ENCODE data around the gene PODXL2. TPM values are rescaled to one million over a fixed set of nuclear protein-coding genes. Genes with fewer than 3 reads are reported as not detected.
"Not testable (repeated sequence)": the region's sequence is repeated elsewhere in the genome, so short reads cannot be mapped to it uniquely, and the experiment has no call there.

The PODXL2 gene
- polyA plus RNA-seq, 1 donor, result 10.9 TPM

GRCh38 chr3:127675651-127676391 is 46.8 kb downstream of the PODXL2 start:
- DNase-seq, result no peak
- Histone ChIP-seq H3K27me3 (ENCODE audit: control insufficient read depth, insufficient read depth, low read length) (no peaks in the 10 kb centered on the region), H3K9me3 (ENCODE audit: control insufficient read depth, low read depth, low read length) (no peaks in the 10 kb centered on the region), H3K27ac (ENCODE audit: low read length) (no peak overlapping the region), H3K4me1 (ENCODE audit: control insufficient read depth, insufficient read depth, low read length) (peaks cover 15% of the 10 kb centered on the region), H3K4me3 (ENCODE audit: low read length) (no peak overlapping the region), H3K36me3 (ENCODE audit: control insufficient read depth, insufficient read depth, low read length) (peaks cover 11% of the 10 kb centered on the region)
- no CpG with 5 or more reads among the region's 29 CpGs for WGBS (ENCODE audit: insufficient coverage, low lambda C conversion rate)

GRCh38 chr3:127676456-127676855 is 47.5 kb downstream of the PODXL2 start:
- no peaks in the 10 kb centered on the region for H3K27me3 ChIP-seq (ENCODE audit: control insufficient read depth, insufficient read depth, low read length)
- H3K4me1 ChIP-seq (ENCODE audit: control insufficient read depth, insufficient read depth, low read length), result peaks cover 15% of the 10 kb centered on the region
- no peak overlapping the region for H3K4me3 ChIP-seq (ENCODE audit: low read length)
- H3K9me3 ChIP-seq (ENCODE audit: control insufficient read depth, low read depth, low read length), result no peaks in the 10 kb centered on the region
- no peak for DNase-seq
- H3K36me3 ChIP-seq (ENCODE audit: control insufficient read depth, insufficient read depth, low read length), result peaks cover 11% of the 10 kb centered on the region
- WGBS (ENCODE audit: insufficient coverage, low lambda C conversion rate), result no CpG with 5 or more reads among the region's 4 CpGs
- H3K27ac ChIP-seq (ENCODE audit: low read length), result no peak overlapping the region

GRCh38 chr3:127676921-127677351 is 48.0 kb downstream of the PODXL2 start:
- Histone ChIP-seq H3K4me1 (ENCODE audit: control insufficient read depth, insufficient read depth, low read length) (peaks cover 13% of the 10 kb centered on the region), H3K4me3 (ENCODE audit: low read length) (no peak overlapping the region), H3K27me3 (ENCODE audit: control insufficient read depth, insufficient read depth, low read length) (no peaks in the 10 kb centered on the region), H3K27ac (ENCODE audit: low read length) (no peak overlapping the region), H3K36me3 (ENCODE audit: control insufficient read depth, insufficient read depth, low read length) (peaks cover 11% of the 10 kb centered on the region), H3K9me3 (ENCODE audit: control insufficient read depth, low read depth, low read length) (no peaks in the 10 kb centered on the region)
- DNase-seq, result no peak
- WGBS (ENCODE audit: insufficient coverage, low lambda C conversion rate), result no CpG with 5 or more reads among the region's 21 CpGs

- peaks cover 10% of the 10 kb centered on the region for H3K4me1 ChIP-seq (ENCODE audit: control insufficient read depth, insufficient read depth, low read length)
- DNase-seq, result no peak
- peaks cover 11% of the 10 kb centered on the region for H3K36me3 ChIP-seq (ENCODE audit: control insufficient read depth, insufficient read depth, low read length)
- whole genome bisulfite sequencing (ENCODE audit: insufficient coverage, low lambda C conversion rate), result no CpG with 5 or more reads among the region's 17 CpGs
- no peak overlapping the region for H3K4me3 ChIP-seq (ENCODE audit: low read length)
- no peaks in the 10 kb centered on the region for H3K9me3 ChIP-seq (ENCODE audit: control insufficient read depth, low read depth, low read length)
- H3K27me3 ChIP-seq (ENCODE audit: control insufficient read depth, insufficient read depth, low read length), result no peaks in the 10 kb centered on the region
- H3K27ac ChIP-seq (ENCODE audit: low read length), result no peak overlapping the region
Observed at GRCh38 chr3:127677541-127678314, 48.7 kb downstream of the PODXL2 start.

- no CpG with 5 or more reads among the region's 8 CpGs for whole genome bisulfite sequencing (ENCODE audit: insufficient coverage, low lambda C conversion rate)
- no peaks in the 10 kb centered on the region for H3K27me3 ChIP-seq (ENCODE audit: control insufficient read depth, insufficient read depth, low read length)
- DNase-seq, result no peak
- H3K4me1 ChIP-seq (ENCODE audit: control insufficient read depth, insufficient read depth, low read length), result peaks cover 10% of the 10 kb centered on the region
- H3K9me3 ChIP-seq (ENCODE audit: control insufficient read depth, low read depth, low read length), result no peaks in the 10 kb centered on the region
- peaks cover 11% of the 10 kb centered on the region for H3K36me3 ChIP-seq (ENCODE audit: control insufficient read depth, insufficient read depth, low read length)
- no peak overlapping the region for H3K4me3 ChIP-seq (ENCODE audit: low read length)
- H3K27ac ChIP-seq (ENCODE audit: low read length), result no peak overlapping the region
Observed at GRCh38 chr3:127678315-127678599, 49.3 kb downstream of the PODXL2 start.

- Histone ChIP-seq H3K9me3 (ENCODE audit: control insufficient read depth, low read depth, low read length) (no peaks in the 10 kb centered on the region), H3K27me3 (ENCODE audit: control insufficient read depth, insufficient read depth, low read length) (no peaks in the 10 kb centered on the region), H3K27ac (ENCODE audit: low read length) (no peak overlapping the region), H3K4me1 (ENCODE audit: control insufficient read depth, insufficient read depth, low read length) (peaks cover 7% of the 10 kb centered on the region), H3K36me3 (ENCODE audit: control insufficient read depth, insufficient read depth, low read length) (peaks cover 11% of the 10 kb centered on the region), H3K4me3 (ENCODE audit: low read length) (no peak overlapping the region)
- WGBS (ENCODE audit: insufficient coverage, low lambda C conversion rate), result no CpG with 5 or more reads among the region's 12 CpGs
- DNase-seq, result no peak
Observed at GRCh38 chr3:127678611-127679533, 49.9 kb downstream of the PODXL2 start.

GRCh38 chr3:127679534-127680145 is 50.7 kb downstream of the PODXL2 start:
- DNase-seq, result no peak
- Histone ChIP-seq H3K27ac (ENCODE audit: low read length) (no peak overlapping the region), H3K4me3 (ENCODE audit: low read length) (no peak overlapping the region), H3K9me3 (ENCODE audit: control insufficient read depth, low read depth, low read length) (no peaks in the 10 kb centered on the region), H3K4me1 (ENCODE audit: control insufficient read depth, insufficient read depth, low read length) (peaks cover 3% of the 10 kb centered on the region), H3K27me3 (ENCODE audit: control insufficient read depth, insufficient read depth, low read length) (no peaks in the 10 kb centered on the region), H3K36me3 (ENCODE audit: control insufficient read depth, insufficient read depth, low read length) (peaks cover 11% of the 10 kb centered on the region)
- WGBS (ENCODE audit: insufficient coverage, low lambda C conversion rate), result no CpG with 5 or more reads among the region's 21 CpGs

GRCh38 chr3:127680146-127680661 is 51.2 kb downstream of the PODXL2 start:
- Histone ChIP-seq H3K4me3 (ENCODE audit: low read length) (no peak overlapping the region), H3K27ac (ENCODE audit: low read length) (no peak overlapping the region), H3K9me3 (ENCODE audit: control insufficient read depth, low read depth, low read length) (no peaks in the 10 kb centered on the region), H3K27me3 (ENCODE audit: control insufficient read depth, insufficient read depth, low read length) (no peaks in the 10 kb centered on the region), H3K36me3 (ENCODE audit: control insufficient read depth, insufficient read depth, low read length) (peaks cover 11% of the 10 kb centered on the region), H3K4me1 (ENCODE audit: control insufficient read depth, insufficient read depth, low read length) (peaks cover 3% of the 10 kb centered on the region)
- DNase-seq, result no peak
- no CpG with 5 or more reads among the region's 21 CpGs for WGBS (ENCODE audit: insufficient coverage, low lambda C conversion rate)

GRCh38 chr3:127680798-127681221 is 51.8 kb downstream of the PODXL2 start:
- Histone ChIP-seq H3K9me3 (ENCODE audit: control insufficient read depth, low read depth, low read length) (no peaks in the 10 kb centered on the region), H3K27ac (ENCODE audit: low read length) (no peak overlapping the region), H3K4me3 (ENCODE audit: low read length) (no peak overlapping the region), H3K4me1 (ENCODE audit: control insufficient read depth, insufficient read depth, low read length) (peaks cover 3% of the 10 kb centered on the region), H3K36me3 (ENCODE audit: control insufficient read depth, insufficient read depth, low read length) (peaks cover 11% of the 10 kb centered on the region), H3K27me3 (ENCODE audit: control insufficient read depth, insufficient read depth, low read length) (no peaks in the 10 kb centered on the region)
- DNase-seq, result no peak
- no CpG with 5 or more reads among the region's 1 CpG for WGBS (ENCODE audit: insufficient coverage, low lambda C conversion rate)

- H3K27ac ChIP-seq (ENCODE audit: low read length); DNase-seq; H3K4me1 ChIP-seq (ENCODE audit: control insufficient read depth, insufficient read depth, low read length); H3K9me3 ChIP-seq (ENCODE audit: control insufficient read depth, low read depth, low read length); H3K27me3 ChIP-seq (ENCODE audit: control insufficient read depth, insufficient read depth, low read length); H3K4me3 ChIP-seq (ENCODE audit: low read length); H3K36me3 ChIP-seq (ENCODE audit: control insufficient read depth, insufficient read depth, low read length): not testable (repeated sequence)
- no CpG with 5 or more reads among the region's 6 CpGs for WGBS (ENCODE audit: insufficient coverage, low lambda C conversion rate)
Observed at GRCh38 chr3:127682175-127682554, 53.2 kb downstream of the PODXL2 start.
